H54 (cell line): Measurements from ENCODE around the gene RGS7.
A peak's percentile ranks its signal among the peaks of the same experiment; 100 is the strongest.

Experiments used
- DNase-seq: peaks from one replicate; pipeline ENCODE4 v3.0.0; 2011; ENCODE audit warnings: low spot score, mixed read lengths; ENCODE audit not compliant: insufficient read length
- FAIRE-seq: peaks from 3 replicates; lab custom pipeline; 2011; peaks lifted over from hg19 to GRCh38; lab: Jason Lieb, UNC
- POLR2A ChIP-seq: IDR thresholded peaks from 2 replicates; pipeline ENCODE4 v1.6.1; 2011; ENCODE audit warnings: low read depth, mild to moderate bottlenecking, low read length

The RGS7 gene

GRCh38 chr1:241357366-241358340, 648 bp upstream of the RGS7 start:
- FAIRE-seq (no peak), DNase-seq (no peak)
- TF ChIP-seq POLR2A = no peak

- no peak for TF ChIP-seq POLR2A
- FAIRE-seq (no peak), DNase-seq (no peak)
Observed at GRCh38 chr1:241356187-241356518, 852 bp downstream of the RGS7 start.

- FAIRE-seq = no peak
- DNase-seq = no peak
- no peak for TF ChIP-seq POLR2A
Observed at GRCh38 chr1:241355311-241356010, 1.5 kb downstream of the RGS7 start.

- DNase-seq = no peak
- FAIRE-seq = no peak
- no peak for TF ChIP-seq POLR2A
Observed at GRCh38 chr1:241352401-241352800, 4.6 kb downstream of the RGS7 start.

- no peak for FAIRE-seq
- no peak for TF ChIP-seq POLR2A
- DNase-seq = no peak
Observed at GRCh38 chr1:241351841-241352240, 5.2 kb downstream of the RGS7 start.

- no peak for TF ChIP-seq POLR2A
- no peak for DNase-seq
- FAIRE-seq = no peak
Observed at GRCh38 chr1:241343956-241344355, 13.0 kb downstream of the RGS7 start.

GRCh38 chr1:241336335-241336734, 20.7 kb downstream of the RGS7 start:
- DNase-seq = no peak
- TF ChIP-seq POLR2A = no peak

GRCh38 chr1:241332987-241333386, 24.0 kb downstream of the RGS7 start:
- DNase-seq = no peak
- no peak for FAIRE-seq
- no peak for TF ChIP-seq POLR2A

More at GRCh38 chr1:241336335-241336734, 20.7 kb downstream of the RGS7 start:
- peak; percentile 67 for FAIRE-seq

GRCh38 chr1:241332037-241332409, 25.0 kb downstream of the RGS7 start:
- FAIRE-seq (no peak), DNase-seq (no peak)
- TF ChIP-seq POLR2A = no peak

- DNase-seq = no peak
- FAIRE-seq = no peak
- TF ChIP-seq POLR2A = no peak
Observed at GRCh38 chr1:241331328-241332036, 25.5 kb downstream of the RGS7 start.

GRCh38 chr1:241330619-241331327, 26.2 kb downstream of the RGS7 start:
- FAIRE-seq (no peak), DNase-seq (no peak)
- no peak for TF ChIP-seq POLR2A

GRCh38 chr1:241325456-241325855, 31.5 kb downstream of the RGS7 start:
- FAIRE-seq = no peak
- no peak for TF ChIP-seq POLR2A

GRCh38 chr1:241323514-241324195, 33.4 kb downstream of the RGS7 start:
- FAIRE-seq (no peak), DNase-seq (peak; percentile 16)
- no peak for TF ChIP-seq POLR2A

More at GRCh38 chr1:241325456-241325855, 31.5 kb downstream of the RGS7 start:
- no peak for DNase-seq
